Mesodermal cell (in vitro differentiated cells): ENCODE results near the gene RXRA.

Source experiments
- H3K27ac ChIP-seq: 2 replicates; pipeline ENCODE4 v1.7.0; 2013; ENCODE audit warnings: mild to moderate bottlenecking, low read depth, low read length, moderate library complexity; ENCODE audit not compliant: severe bottlenecking
- H3K36me3 ChIP-seq: 2 replicates; pipeline ENCODE4 v1.7.1; 2013; ENCODE audit warnings: mild to moderate bottlenecking, low read length, moderate library complexity; ENCODE audit not compliant: control insufficient read depth, insufficient read depth
- H3K4me1 ChIP-seq: one replicate; pipeline ENCODE4 v1.7.1; 2013; ENCODE audit warnings: mild to moderate bottlenecking, low read length; ENCODE audit not compliant: insufficient read depth, control insufficient read depth, poor library complexity, severe bottlenecking
- H3K4me3 ChIP-seq: 2 replicates; pipeline ENCODE4 v1.7.0; 2013; ENCODE audit warnings: low read length, control low read depth, mild to moderate bottlenecking; ENCODE audit not compliant: insufficient read depth, poor library complexity, severe bottlenecking; ENCODE audit errors: extremely low read depth
- H3K9me3 ChIP-seq: 2 replicates; pipeline ENCODE4 v1.7.1; 2013; ENCODE audit warnings: mild to moderate bottlenecking, low read length, moderate library complexity; ENCODE audit not compliant: control insufficient read depth
- WGBS, 2 experiments: methylation state at CpG; one replicate each; pipeline ENCODE4 v1.1.5; 2013; ENCODE audit warnings: missing lambda C conversion rate in 2 of 2; ENCODE audit not compliant: insufficient coverage in 2 of 2; 5-methylcytosine and 5-hydroxymethylcytosine counted together

The RXRA gene

GRCh38 chr9:134416385-134417015 is 90.2 kb downstream of the RXRA start:
- Histone ChIP-seq H3K36me3 (peaks cover 33% of the 10 kb centered on the region), H3K4me1 (peaks cover 7% of the 10 kb centered on the region), H3K9me3 (no peaks in the 10 kb centered on the region), H3K27ac (no peak overlapping the region), H3K4me3 (no peak overlapping the region)
- 89% methylated on average over 17 to 18 of the region's 19 CpGs for WGBS, 2 experiments

GRCh38 chr9:134418354-134418753 is 92.1 kb downstream of the RXRA start:
- peaks cover 48% of the 10 kb centered on the region for H3K36me3 ChIP-seq
- H3K4me3 ChIP-seq, result no peak overlapping the region
- peaks cover 3% of the 10 kb centered on the region for H3K4me1 ChIP-seq
- H3K9me3 ChIP-seq, result no peaks in the 10 kb centered on the region
- H3K27ac ChIP-seq, result no peak overlapping the region
- 91 to 97% methylated on average over 5 to 8 of the region's 8 CpGs for WGBS, 2 experiments

GRCh38 chr9:134419000-134419683 is 92.9 kb downstream of the RXRA start:
- Histone ChIP-seq H3K36me3 (peaks cover 56% of the 10 kb centered on the region), H3K4me3 (no peak overlapping the region), H3K9me3 (no peaks in the 10 kb centered on the region), H3K4me1 (no peaks in the 10 kb centered on the region), H3K27ac (no peak overlapping the region)
- 86 to 90% methylated on average over 14 to 22 of the region's 23 CpGs for WGBS, 2 experiments

- 65 to 66% methylated on average over 10 of the region's 10 CpGs for WGBS, 2 experiments
- peaks cover 58% of the 10 kb centered on the region for H3K36me3 ChIP-seq
Measured at GRCh38 chr9:134419684-134420076, 93.4 kb downstream of the RXRA start.

GRCh38 chr9:134420281-134420845 is 94.1 kb downstream of the RXRA start:
- Histone ChIP-seq H3K4me3 (no peak overlapping the region), H3K4me1 (no peaks in the 10 kb centered on the region), H3K9me3 (no peaks in the 10 kb centered on the region), H3K36me3 (peaks cover 58% of the 10 kb centered on the region), H3K27ac (no peak overlapping the region)
- 92 to 94% methylated on average over 11 to 16 of the region's 18 CpGs for WGBS, 2 experiments

More at GRCh38 chr9:134419684-134420076, 93.4 kb downstream of the RXRA start:
- Histone ChIP-seq H3K27ac (no peak overlapping the region), H3K4me3 (no peak overlapping the region), H3K4me1 (no peaks in the 10 kb centered on the region), H3K9me3 (no peaks in the 10 kb centered on the region)

GRCh38 chr9:134420974-134421432 is 94.7 kb downstream of the RXRA start:
- H3K36me3 ChIP-seq, result peaks cover 62% of the 10 kb centered on the region
- H3K4me3 ChIP-seq, result no peak overlapping the region
- H3K27ac ChIP-seq, result no peak overlapping the region
- no peaks in the 10 kb centered on the region for H3K4me1 ChIP-seq
- WGBS, 2 experiments, result 92 to 94% methylated on average over 10 of the region's 10 CpGs
- no peaks in the 10 kb centered on the region for H3K9me3 ChIP-seq

- no peak overlapping the region for H3K4me3 ChIP-seq
- WGBS, 2 experiments, result 87 to 95% methylated on average over 5 to 11 of the region's 11 CpGs
- H3K9me3 ChIP-seq, result no peaks in the 10 kb centered on the region
- no peaks in the 10 kb centered on the region for H3K4me1 ChIP-seq
- peaks cover 63% of the 10 kb centered on the region for H3K36me3 ChIP-seq
- H3K27ac ChIP-seq, result no peak overlapping the region
Measured at GRCh38 chr9:134421888-134422287, 95.6 kb downstream of the RXRA start.

GRCh38 chr9:134422301-134423090 is 96.2 kb downstream of the RXRA start:
- 91 to 92% methylated on average over 14 to 17 of the region's 32 CpGs for WGBS, 2 experiments
- Histone ChIP-seq H3K9me3 (no peaks in the 10 kb centered on the region), H3K4me1 (no peaks in the 10 kb centered on the region), H3K27ac (no peak overlapping the region), H3K36me3 (peaks cover 57% of the 10 kb centered on the region), H3K4me3 (no peak overlapping the region)

- H3K4me1 ChIP-seq, result no peaks in the 10 kb centered on the region
- H3K9me3 ChIP-seq, result no peaks in the 10 kb centered on the region
- no peak overlapping the region for H3K4me3 ChIP-seq
- peaks cover 50% of the 10 kb centered on the region for H3K36me3 ChIP-seq
- H3K27ac ChIP-seq, result no peak overlapping the region
- WGBS, 2 experiments, result 93 to 94% methylated on average over 13 to 15 of the region's 15 CpGs
Measured at GRCh38 chr9:134423166-134423565, 96.9 kb downstream of the RXRA start.

GRCh38 chr9:134423749-134424148 is 97.5 kb downstream of the RXRA start:
- no peak overlapping the region for H3K27ac ChIP-seq
- no peaks in the 10 kb centered on the region for H3K9me3 ChIP-seq
- 94 to 98% methylated on average over 13 to 14 of the region's 15 CpGs for WGBS, 2 experiments
- peaks cover 49% of the 10 kb centered on the region for H3K36me3 ChIP-seq
- H3K4me1 ChIP-seq, result no peaks in the 10 kb centered on the region
- H3K4me3 ChIP-seq, result no peak overlapping the region
